HG03159 (cell line): Measurements from ENCODE around the gene COL20A1.

ENCODE experiments used
- ATAC-seq: cut with Tn5 transposase; IDR thresholded peaks from one replicate; pipeline ENCODE4 v1.9.1; 2021; ENCODE audit warnings: mild to moderate bottlenecking, moderate library complexity; ENCODE audit not compliant: unreplicated experiment

COL20A1 gene

DNA sequence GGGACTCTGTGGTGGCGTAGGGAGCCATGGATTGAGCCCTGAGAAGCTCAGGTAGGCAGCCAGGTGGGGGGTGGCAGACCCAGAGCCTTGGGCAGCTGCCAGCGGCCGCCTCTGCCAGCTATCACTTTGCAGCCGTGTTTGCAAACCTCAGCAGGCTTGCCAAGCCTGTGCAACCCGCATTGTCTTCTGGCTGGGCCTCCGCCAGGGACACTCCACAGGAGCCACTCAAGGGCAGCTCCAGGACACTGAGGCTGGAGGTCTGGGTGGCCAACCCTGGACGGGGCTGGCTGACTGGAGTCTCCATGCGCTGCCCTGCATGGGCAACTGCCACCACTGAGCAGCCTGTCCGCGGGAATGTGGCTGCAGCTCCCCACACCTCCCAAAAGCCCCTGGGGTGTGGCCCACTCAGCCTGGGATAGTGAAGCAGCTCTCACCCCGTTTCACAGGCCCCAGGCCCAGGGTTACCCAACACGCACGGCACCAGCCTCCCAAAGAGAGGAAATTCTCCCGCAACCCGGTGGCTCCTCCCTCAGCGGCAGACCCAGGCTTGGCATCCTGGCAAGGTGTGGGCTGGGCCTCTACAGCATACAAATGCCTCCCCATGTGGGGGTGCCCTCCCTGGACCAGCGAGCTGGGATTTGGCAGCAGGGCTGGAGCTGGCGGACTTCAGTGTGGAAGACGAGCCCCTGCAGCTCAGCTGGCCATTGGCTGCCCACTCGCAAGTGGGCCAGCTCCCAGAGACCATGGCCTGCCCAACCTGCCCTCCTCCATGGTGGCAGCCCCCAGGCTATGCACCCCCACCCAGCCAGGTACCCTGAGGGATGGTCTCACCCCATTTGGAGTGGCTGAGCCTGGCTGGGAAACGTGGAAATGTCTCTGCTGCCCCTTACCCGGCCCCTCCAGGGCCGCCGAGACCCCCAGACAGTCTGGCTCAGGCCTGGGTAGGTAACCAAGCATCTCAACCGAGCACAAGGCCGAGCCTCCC, 65.2 kb downstream of the COL20A1 start:
- ATAC-seq: no peak

- ATAC-seq: no peak
Observed at GRCh38 chr20:63359164-63359934, 66.4 kb downstream of the COL20A1 start.

- ATAC-seq: no peak
Observed at GRCh38 chr20:63359937-63360849, 67.2 kb downstream of the COL20A1 start.

GRCh38 chr20:63360850-63361518, 68.0 kb downstream of the COL20A1 start, which contains the start of gene CHRNA4:
Gene CHRNA4 (minus strand): TSS chr20:63361349. CDS start chr20:63361165, 184 bp downstream.
- no peak for ATAC-seq

DNA sequence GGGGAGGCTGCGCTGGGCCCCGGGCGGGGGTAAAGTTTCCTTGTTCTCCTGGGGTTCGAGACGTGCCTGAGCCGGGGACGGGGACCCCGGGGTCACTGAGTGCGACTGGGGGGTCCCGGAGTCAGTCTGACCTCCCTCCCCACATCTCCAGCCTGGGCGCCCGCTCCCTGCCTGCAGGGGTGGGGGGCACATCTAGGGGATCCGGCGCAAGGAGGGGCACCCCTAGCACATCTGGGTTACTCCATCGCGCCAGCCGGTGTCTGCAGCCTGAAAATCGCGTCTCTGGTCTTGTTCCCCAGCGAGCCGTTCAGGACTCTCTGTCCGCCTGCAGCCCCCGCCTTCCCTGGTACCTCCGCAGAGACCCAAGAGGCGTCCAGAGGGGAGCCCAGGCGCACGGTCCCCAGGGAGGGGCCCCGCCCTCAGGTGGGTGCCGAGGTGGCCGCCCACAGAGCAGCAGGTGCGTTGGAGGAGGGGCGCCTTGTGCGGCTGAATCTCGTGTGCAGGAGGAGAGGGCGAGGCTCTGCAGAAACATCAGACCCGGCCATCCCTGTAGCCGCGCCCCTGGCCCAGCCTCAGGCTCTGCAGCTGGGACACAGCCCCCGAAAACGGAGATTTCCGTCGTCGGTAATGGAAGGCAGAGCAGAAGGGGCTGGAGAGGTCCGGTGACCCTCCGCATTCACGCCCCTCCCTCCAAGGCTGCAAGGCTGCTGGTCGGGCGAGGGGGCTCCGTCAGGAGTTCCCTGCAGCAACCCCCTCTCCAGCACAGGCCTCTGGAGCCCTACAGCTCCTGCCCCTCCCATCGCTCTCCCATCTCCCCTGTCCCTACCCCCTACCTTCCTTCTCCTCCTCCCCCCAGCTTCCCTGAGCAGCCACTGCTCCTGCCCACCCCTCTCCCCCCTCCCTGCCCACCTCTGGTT, 68.8 kb downstream of the COL20A1 start:
- no peak for ATAC-seq

DNA sequence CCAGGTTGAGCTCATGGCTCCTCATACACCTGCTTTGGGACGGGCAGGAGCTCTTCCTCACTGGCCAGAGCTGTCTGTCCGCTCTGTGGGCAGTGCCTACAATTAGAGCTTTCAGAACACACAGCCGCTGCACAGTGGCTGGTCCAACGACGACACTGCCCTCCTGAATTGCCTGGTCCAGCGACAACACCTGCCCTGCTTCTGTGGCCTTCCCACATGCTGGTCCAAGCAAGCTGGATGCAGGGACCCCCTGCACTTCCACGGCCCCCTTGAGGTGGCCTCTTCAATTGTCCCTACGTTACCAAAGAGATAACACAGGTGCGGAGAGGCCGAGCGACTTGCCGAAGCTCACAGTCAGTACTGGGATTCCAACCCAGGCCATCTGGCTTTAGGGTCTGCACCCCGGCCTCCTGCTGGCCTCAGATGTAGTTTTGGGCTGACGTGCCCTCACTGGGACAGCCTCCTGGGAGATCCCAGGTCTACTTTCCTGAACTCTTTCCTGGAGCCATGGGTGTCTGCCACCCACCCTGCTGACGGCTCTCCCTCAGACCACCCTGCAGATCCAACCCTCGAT, 69.5 kb downstream of the COL20A1 start:
- no peak for ATAC-seq

GRCh38 chr20:63363013-63363957, 70.3 kb downstream of the COL20A1 start:
- no peak for ATAC-seq

GRCh38 chr20:63363981-63364561, 71.1 kb downstream of the COL20A1 start:
- no peak for ATAC-seq

- ATAC-seq: no peak
Observed at GRCh38 chr20:63364801-63365585, 72.0 kb downstream of the COL20A1 start.

DNA sequence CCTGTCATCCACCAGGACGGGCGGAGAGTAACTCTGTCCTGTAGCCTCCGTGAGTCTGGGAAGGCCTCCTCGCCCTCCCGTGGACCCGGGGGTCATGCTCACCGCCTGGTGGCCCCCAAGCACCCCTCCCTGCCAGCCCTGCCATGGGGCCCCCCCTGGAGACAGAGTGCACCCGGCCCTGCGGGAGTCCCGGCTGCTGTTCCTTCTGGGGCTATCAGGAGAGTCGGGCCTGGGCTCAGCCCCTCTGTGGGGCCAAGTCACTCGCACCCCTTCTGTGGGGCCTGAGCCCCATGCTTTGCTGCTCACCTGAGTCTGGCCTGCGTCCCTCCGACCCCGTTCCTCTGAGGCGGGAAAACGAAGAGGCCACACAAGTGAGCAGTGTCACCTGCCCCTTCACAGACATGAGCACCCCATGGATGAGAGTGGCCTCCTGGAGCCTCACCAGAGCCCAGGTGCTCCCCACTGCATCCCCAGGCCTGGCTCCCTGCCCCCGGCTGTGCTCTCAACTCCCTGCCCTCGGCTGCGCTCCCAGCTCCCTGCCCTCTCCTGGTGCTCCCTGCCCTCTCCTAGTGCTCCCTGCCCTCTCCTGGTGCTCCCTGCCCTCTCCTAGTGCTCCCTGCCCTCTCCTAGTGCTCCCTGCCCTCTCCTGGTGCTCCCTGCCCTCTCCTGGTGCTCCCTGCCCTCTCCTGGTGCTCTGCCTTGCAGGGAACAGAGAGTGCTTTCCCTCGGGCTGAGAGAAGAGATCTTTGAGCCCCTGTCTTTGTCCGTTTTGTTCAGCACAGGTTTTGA, 72.8 kb downstream of the COL20A1 start:
- ATAC-seq: no peak

GRCh38 chr20:63366390-63367365, 73.7 kb downstream of the COL20A1 start:
- no peak for ATAC-seq

GRCh38 chr20:63367446-63368055, 74.6 kb downstream of the COL20A1 start:
- no peak for ATAC-seq

GRCh38 chr20:63368151-63368550, 75.2 kb downstream of the COL20A1 start:
- no peak for ATAC-seq

DNA sequence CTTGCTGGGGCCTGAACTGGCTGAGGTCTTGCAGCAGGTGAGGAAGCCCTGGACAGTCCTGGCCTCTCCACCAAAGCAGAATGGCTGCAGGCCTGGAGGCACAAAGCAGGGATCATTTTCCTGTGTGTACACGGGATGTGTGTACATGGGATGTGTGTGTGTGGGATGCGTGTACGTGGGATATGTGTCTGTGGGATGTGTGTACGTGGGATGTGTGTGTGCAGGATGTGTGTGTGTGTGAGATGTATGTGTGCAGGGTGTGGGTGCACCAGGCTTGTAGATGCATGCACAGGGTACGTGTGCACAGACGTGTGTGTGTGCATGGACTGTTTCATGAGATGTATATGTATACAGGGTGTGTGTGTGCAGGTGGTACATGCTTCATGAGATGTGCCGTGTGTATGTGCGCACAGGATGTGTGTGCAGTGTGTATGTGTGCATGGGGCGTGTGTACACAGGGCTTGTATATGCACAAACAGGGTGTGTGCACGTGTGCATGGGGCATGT, 76.1 kb downstream of the COL20A1 start:
- ATAC-seq: no peak
